IPS-NIHi7 (cell line): ENCODE results near the gene EBNA1BP2.
"Not testable (repeated sequence)": the region's sequence is repeated elsewhere in the genome, so short reads cannot be mapped to it uniquely, and the experiment has no call there.

Source experiments
- DNase-seq: peaks from one replicate; pipeline ENCODE4 v3.0.0; 2012; ENCODE audit warnings: mixed read lengths; ENCODE audit errors: extremely low spot score

Gene EBNA1BP2

DNA sequence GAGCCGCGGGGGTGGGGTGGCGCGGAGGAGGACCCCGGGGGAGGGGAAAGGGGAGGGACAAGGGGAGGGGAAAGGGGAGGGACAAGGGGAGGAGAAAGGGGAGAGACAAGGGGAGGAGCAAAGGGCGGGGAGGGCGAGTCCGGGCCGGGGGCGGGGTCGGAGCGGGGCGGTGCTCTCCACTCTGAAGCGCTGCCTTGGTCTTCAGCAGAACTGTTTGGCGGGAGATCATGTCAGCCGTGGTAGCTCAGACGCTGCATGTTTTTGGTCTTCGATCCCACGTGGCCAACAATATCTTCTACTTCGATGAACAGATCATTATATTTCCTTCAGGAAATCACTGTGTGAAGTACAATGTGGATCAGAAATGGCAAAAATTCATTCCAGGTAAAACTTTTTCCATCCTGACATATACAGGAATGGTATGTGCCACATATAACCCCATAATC is 460 bp upstream of the EBNA1BP2 start:
- DNase-seq, result peak; percentile 95

GRCh38 chr1:43171312-43171875 is 696 bp downstream of the EBNA1BP2 start:
- no peak for DNase-seq

DNA sequence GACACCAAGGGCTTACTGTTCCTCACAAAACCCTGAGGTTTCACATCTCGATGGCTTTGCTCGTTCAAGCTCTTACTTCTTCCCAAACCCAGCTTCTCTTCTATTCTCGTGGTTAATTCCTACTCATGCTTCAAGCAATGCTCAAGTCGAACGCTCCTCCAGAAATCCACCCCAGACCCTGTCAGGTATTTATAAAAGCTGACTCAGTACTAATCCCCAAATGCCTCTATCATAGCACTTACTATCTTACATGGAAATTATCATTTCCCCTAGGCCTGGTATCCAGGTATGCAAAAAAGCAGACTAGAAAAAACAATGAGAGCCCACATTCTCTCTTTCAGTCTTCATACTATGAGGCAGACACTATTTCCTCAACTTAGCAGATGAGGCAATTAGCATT is 6.3 kb downstream of the EBNA1BP2 start:
- DNase-seq, result no peak

DNA sequence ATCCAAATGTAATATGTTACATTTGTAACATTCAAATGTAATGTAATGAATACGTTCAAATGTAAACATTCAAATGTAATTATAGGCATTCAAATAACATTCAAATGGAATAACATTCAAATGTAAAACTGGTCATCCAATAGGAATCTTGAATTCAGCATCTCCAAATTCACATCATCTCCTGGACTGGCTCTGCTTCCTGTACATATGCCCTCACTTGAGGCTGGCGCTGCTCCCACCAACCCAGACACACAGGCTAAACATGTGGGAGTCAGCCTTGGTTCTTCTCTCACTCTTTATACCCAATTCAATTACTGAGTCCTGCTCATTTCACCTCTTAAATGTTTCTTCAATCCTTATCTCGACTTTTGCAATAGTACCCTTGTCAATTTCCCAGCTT is 6.9 kb downstream of the EBNA1BP2 start:
- DNase-seq, result no peak

- no peak for DNase-seq
Observed at GRCh38 chr1:43156026-43156425, 16.1 kb downstream of the EBNA1BP2 start.

- no peak for DNase-seq
Observed at GRCh38 chr1:43153443-43153842, 18.6 kb downstream of the EBNA1BP2 start.

- no peak for DNase-seq
Observed at GRCh38 chr1:43152866-43153265, 19.2 kb downstream of the EBNA1BP2 start.

DNA sequence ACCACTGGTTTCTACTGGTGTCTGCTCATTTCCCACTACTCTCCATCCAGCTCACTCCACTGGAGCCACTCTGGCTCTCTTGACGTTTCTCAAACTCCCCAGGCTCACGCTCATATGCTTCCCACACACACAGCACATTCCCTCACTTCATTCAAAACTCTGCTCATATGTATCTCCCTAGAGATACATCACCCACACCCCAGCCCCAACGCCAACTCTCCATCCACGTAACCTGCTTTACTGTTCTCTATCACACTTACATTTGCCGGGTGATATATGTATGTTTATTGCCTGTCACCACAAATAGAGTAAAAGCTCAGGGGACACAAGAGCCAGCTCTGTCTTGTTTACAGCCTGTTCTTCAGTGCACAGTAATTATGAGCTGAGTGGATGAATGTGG is 22.2 kb downstream of the EBNA1BP2 start:
- DNase-seq, result no peak

GRCh38 chr1:43147625-43148327 is 24.3 kb downstream of the EBNA1BP2 start:
- DNase-seq, result peak; percentile 99

- no peak for DNase-seq
Observed at GRCh38 chr1:43144237-43144636, 27.9 kb downstream of the EBNA1BP2 start.

- DNase-seq, result peak; percentile 53
Observed at GRCh38 chr1:43143441-43143888, 28.6 kb downstream of the EBNA1BP2 start.

- DNase-seq, result no peak
Observed at GRCh38 chr1:43140583-43140982, 31.5 kb downstream of the EBNA1BP2 start.

GRCh38 chr1:43140010-43140409 is 32.1 kb downstream of the EBNA1BP2 start:
- no peak for DNase-seq

GRCh38 chr1:43139295-43139694 is 32.8 kb downstream of the EBNA1BP2 start:
- DNase-seq, result not testable (repeated sequence)

- DNase-seq, result no peak
Observed at GRCh38 chr1:43137445-43138052, 34.5 kb downstream of the EBNA1BP2 start.

GRCh38 chr1:43135857-43136781 is 36.0 kb downstream of the EBNA1BP2 start:
- DNase-seq, result no peak

GRCh38 chr1:43134640-43135039 is 37.5 kb downstream of the EBNA1BP2 start:
- no peak for DNase-seq

DNA sequence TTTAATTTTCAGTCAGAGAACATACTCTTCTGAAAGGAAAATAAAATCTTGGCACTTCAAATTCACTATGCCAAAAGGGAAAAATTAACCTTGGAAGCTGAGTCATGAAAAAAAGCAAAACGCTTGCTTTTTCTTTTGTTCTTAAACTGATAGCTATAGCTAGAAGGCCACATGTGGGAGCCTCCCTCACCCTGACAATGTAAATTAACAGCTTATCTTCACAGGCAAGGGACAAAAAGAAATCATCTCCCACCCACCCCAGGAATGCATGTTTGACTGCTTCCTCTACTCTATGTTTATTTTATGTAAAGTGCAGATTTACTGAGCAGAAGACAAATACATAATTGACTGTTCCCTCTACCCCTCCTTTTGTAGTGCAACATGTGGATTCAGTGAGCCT is 38.0 kb downstream of the EBNA1BP2 start:
- DNase-seq, result no peak

GRCh38 chr1:43129426-43129825 is 42.7 kb downstream of the EBNA1BP2 start:
- no peak for DNase-seq

DNA sequence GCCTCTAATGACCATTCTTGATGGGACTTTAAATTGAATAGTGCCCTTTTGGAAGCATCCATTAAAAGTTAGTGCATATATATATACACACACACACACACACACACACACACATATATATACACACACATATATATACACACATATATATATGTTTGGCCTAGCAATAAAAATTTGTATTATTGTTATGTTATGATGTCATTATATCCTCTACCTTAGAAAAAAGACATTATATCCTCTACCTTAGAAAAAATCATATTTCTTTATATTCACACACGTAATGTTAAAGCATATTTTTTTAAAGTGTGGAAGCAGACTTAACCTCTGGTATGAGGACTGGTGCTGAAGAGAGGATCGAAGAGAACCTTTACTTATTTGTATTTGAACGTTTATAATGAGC is 43.3 kb downstream of the EBNA1BP2 start:
- DNase-seq, result no peak

GRCh38 chr1:43123031-43123430 is 49.1 kb downstream of the EBNA1BP2 start:
- no peak for DNase-seq
